Heart left ventricle (tissue), 13 donors: Measurements from ENCODE around the gene PTX4.

Experiments used
- POLR2A ChIP-seq, 2 donors: fragments of 450-650 bp; IDR thresholded peaks; one replicate each; pipeline ENCODE4 v1.6.1; 2017; ENCODE audit warnings: antibody characterized with exemption in 2 of 2, mild to moderate bottlenecking in 2 of 2, moderate library complexity in 2 of 2
- TF ChIP-seq, protein P1 (sequence below), 12 donors: fragments of 200-600 bp; sonication (generic) in 4 of 12; IDR thresholded peaks; one replicate each; pipeline versions ENCODE4 v1.5.0 to v1.8.0; 2018 to 2022; ENCODE audit warnings: antibody characterized with exemption in 12 of 12, mild to moderate bottlenecking in 5 of 12
- donor health status: ischemic (EF 13 %, LVEDD 7.1; RV severe dilation, severe dysfunction).
- donor health status: DM: no; HTN: yes; CAD: no.
- donor health status: DM: no; HTN: no; CAD: no.
- donor health status: ischemic (EF 25% LVEDD 6.9; RV normal size, moderate dysfunction).
- donor health status: ischemic (EF 25% LVEDD 5.7; RV mildly dilated, moderate dysfunction).
- donor health status: ischemic (EF 35%, LVEDD 5.7; RV mildly dilated, moderate dysfunction).
- donor health status: nonischemic (EF 11% LVEDD 7.7; RV severe dilation, severe dysfunction).
- donor health status: DM: yes; HTN: yes; CAD: no.
- donor health status: PGD.
- donor health status: ischemic (EF 29% LVEDD 5.4; RV normal size, mild dysfunction).
- donor health status: nonischemic (EF 23%, LVEDD 6.1; RV moderate dilation, normal function).

DNA sequence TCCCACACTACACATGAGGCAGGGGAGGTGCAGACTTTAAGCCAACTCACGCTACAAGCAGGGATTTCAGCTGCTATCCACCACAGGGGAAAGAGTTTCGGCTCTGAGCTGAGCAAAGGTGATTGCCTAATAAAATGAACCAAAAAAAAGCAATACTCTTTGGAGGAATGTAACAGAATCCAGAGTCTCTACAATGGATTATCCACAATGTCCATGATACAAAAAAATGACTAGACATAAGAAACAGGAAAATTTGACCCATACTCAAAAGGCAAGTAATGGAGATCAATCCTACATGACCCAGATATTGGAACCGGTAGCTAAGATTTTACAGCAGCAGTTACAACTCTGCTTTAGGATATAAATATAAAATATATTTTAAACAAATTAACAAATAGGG is 25.8 kb upstream of the PTX4 start:
- TF ChIP-seq, protein P1, sequence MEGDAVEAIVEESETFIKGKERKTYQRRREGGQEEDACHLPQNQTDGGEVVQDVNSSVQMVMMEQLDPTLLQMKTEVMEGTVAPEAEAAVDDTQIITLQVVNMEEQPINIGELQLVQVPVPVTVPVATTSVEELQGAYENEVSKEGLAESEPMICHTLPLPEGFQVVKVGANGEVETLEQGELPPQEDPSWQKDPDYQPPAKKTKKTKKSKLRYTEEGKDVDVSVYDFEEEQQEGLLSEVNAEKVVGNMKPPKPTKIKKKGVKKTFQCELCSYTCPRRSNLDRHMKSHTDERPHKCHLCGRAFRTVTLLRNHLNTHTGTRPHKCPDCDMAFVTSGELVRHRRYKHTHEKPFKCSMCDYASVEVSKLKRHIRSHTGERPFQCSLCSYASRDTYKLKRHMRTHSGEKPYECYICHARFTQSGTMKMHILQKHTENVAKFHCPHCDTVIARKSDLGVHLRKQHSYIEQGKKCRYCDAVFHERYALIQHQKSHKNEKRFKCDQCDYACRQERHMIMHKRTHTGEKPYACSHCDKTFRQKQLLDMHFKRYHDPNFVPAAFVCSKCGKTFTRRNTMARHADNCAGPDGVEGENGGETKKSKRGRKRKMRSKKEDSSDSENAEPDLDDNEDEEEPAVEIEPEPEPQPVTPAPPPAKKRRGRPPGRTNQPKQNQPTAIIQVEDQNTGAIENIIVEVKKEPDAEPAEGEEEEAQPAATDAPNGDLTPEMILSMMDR (IDR thresholded peaks at IDR 0.05), result no peak
- no peak for TF ChIP-seq POLR2A (IDR thresholded peaks at IDR 0.05)
